Fibroblast of pulmonary artery (primary cell): Measurements from ENCODE around the gene PTPRO.

Experiments used
- DNase-seq: peaks from one replicate; pipeline ENCODE4 v3.0.0-alpha.2; 2010; ENCODE audit warnings: low read depth
- H3K4me3 ChIP-seq: replicated peaks from 2 replicates; pipeline ENCODE4 v1.5.1; 2011; ENCODE audit warnings: low read depth, mild to moderate bottlenecking, control low read depth, low read length, moderate library complexity
- TF ChIP-seq, protein P1 (sequence below): IDR thresholded peaks from 2 replicates; pipeline ENCODE4 v1.5.1; 2011; ENCODE audit warnings: mild to moderate bottlenecking, control low read depth, low read length, inconsistent platforms; ENCODE audit errors: missing control alignments

The PTPRO gene

DNA sequence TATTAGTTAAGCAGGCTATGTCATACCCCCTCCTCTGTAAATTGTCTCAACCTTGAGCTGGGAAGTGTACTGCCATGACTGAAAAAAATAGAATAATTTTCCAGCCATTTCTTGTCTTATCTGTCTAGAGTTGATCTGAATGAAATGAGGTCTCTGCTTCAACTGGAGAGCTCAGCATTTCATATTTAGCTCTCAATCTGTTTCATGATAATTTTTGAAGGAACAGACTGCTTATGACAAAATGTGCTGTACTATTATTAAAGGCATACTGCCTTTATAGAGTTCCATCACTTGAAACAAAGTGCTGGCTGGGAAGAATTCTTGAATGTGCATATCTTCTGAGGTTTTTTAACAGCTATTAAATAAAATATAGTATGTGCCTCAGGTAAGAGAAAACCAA lies 19.1 kb downstream of the PTPRO start:
- TF ChIP-seq, protein P1, sequence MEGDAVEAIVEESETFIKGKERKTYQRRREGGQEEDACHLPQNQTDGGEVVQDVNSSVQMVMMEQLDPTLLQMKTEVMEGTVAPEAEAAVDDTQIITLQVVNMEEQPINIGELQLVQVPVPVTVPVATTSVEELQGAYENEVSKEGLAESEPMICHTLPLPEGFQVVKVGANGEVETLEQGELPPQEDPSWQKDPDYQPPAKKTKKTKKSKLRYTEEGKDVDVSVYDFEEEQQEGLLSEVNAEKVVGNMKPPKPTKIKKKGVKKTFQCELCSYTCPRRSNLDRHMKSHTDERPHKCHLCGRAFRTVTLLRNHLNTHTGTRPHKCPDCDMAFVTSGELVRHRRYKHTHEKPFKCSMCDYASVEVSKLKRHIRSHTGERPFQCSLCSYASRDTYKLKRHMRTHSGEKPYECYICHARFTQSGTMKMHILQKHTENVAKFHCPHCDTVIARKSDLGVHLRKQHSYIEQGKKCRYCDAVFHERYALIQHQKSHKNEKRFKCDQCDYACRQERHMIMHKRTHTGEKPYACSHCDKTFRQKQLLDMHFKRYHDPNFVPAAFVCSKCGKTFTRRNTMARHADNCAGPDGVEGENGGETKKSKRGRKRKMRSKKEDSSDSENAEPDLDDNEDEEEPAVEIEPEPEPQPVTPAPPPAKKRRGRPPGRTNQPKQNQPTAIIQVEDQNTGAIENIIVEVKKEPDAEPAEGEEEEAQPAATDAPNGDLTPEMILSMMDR, result no peak
- no peak overlapping the region for H3K4me3 ChIP-seq

DNA sequence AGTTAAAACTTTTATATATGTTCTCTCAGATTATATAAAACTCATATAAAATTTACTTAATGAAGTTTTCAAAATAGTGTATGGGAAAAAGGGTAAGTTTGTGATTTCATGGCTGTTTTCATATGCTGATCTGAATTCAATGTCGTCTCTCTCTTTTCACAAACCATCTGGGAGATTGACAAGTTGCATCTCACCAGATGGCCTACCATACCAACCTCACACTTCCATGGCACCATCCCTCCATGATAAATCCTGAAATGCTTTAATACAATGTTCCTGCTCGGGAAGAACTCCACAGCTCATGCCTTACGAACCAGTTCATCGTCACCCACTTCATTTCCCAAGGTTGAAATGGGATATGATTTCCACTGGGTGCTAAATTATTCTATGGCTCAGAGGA lies 22.3 kb downstream of the PTPRO start:
- TF ChIP-seq, protein P1, result no peak
- H3K4me3 ChIP-seq, result no peak overlapping the region
- DNase-seq, result no peak

More for the DNA sequence above, 19.1 kb downstream of the PTPRO start:
- no peak for DNase-seq

DNA sequence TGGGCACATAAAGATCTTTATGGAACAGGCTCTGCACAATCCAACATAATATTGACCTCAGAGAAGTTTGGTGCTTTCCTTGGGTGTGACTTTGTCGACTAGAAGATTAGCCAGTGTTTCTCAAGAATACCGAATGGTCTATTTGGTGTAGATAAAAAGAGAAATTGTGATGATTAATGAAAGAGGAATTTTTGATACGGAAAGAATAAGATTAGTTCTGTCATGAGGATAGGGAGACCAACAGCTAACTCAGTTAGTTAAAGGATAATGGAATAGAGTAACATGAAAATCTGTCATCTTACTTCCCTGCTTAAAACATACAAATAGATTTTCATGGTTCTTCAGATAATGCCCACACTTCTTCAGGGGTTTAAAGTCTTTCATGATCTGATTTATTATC lies 24.2 kb downstream of the PTPRO start:
- no peak for DNase-seq
- TF ChIP-seq, protein P1, result no peak
- H3K4me3 ChIP-seq, result no peak overlapping the region

DNA sequence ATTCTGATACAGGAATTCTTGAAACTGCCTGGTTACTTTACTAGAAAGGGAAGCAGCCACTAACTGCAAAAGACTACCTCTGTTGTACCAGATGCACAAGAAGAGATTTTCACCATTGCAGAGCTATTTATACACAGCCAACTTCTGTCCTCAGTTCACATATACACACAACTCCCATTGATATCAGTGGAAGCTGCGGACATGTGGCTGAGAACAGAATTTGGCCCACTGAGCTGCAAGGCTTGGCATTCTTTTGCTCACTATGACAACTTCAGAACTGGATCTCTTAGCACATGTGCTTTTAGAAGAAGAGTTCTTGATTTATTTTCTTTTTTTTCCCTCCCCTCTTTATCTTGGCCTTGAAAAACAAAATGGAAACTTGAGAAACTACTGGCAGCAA lies 28.3 kb downstream of the PTPRO start:
- H3K4me3 ChIP-seq, result no peak overlapping the region
- TF ChIP-seq, protein P1, result no peak
- no peak for DNase-seq

DNA sequence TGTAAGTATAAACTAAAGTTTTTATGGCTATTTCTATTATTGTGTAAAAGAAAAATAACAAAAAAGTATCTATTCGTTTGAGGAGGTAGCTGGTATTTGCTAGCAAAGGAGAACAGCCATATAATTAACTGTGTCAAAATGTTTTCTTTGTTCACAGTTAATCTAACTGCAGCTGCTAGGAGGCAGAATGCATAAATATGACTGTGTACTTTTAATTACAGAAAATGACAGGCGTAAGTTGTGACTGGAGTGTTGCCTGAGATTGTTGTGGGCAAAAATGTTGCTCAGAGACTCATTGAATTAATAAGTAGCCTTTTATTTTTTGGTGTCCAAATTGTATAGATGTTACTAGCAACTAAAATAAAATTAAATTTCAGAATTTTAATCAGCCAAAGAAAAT lies 33.5 kb downstream of the PTPRO start:
- DNase-seq, result no peak
- TF ChIP-seq, protein P1, result no peak
- no peak overlapping the region for H3K4me3 ChIP-seq

DNA sequence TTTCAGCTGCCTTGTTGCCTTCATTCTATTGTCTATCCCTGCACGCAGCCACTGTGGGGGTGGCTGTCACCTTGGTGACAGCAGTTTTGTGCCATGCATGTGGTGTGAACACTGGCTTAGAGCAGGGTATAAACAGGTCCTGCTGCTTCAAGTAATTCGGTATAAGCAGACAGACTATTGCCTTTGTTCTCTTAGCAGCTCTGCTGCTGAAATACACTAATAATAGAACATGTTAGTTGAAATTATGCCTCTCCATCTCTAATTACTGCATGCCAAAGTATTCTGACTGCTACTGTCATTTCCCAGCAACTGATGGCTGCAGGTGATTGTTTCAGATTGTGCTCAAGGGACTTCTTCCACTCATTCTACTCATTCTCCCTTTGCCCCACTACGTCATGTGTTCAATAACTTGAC lies 34.6 kb downstream of the PTPRO start:
- TF ChIP-seq, protein P1, result no peak
- no peak for DNase-seq

DNA sequence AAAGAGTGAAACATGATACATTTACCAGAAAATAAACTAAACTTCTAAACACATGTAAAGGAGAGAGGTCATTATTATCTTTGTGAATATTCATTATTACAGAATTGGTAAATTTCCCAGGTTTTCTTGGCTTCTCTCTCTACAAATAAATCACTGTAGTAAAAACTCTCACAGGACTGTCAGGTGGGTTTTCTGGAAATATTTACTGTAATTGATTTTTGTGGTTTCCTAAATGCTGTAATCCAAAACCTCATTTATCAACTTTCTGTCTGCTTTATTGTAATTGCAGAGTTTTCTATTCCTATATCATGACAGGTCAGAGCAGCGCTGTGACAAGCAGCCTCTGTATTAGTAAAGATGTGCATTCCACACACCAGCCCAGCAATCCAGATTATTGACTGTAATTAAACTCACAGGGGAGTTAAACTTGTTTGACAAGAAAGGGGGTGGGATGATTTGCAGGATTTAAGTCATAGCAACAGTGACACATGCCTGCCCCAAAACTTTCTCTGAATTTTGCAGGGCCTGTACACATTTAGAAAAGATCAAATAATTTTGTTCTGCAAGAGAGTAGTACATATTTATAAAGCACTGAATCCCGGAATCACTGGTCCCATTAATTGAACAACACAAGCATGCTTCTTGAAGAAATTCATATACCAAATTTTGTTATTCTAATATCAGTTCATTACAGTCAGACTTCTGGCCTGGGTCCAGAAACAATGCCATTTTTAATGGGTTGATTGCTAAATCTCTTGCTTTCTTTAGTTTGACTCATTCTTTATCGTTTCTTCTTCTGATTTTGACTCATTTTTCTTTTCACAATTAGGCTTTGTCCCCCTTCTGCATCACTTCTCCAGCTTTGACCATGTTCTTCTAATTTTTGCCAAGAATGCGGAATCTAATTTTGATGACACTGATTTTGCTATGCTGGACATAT lies 42.2 kb downstream of the PTPRO start:
- no peak overlapping the region for H3K4me3 ChIP-seq
- TF ChIP-seq, protein P1, result no peak
- DNase-seq, result peak; percentile 34

More for the DNA sequence above, 34.6 kb downstream of the PTPRO start:
- no peak overlapping the region for H3K4me3 ChIP-seq
